T-helper 2 cell (primary cell): ENCODE data around the gene F7.
"Not testable (repeated sequence)": the region's sequence is repeated elsewhere in the genome, so short reads cannot be mapped to it uniquely, and the experiment has no call there.

Source experiments
- DNase-seq, 5 experiments: peaks; one replicate each; pipeline versions ENCODE4 v3.0.0 to v3.0.0-alpha.2; 2012 to 2022
- total RNA-seq, 2 donors: gene quantifications; one replicate each; lab custom pipeline; 2026; lab: John Stamatoyannopoulos, UW

F7 gene
- total RNA-seq = 0 reads per million in 2 donors

GRCh38 chr13:113105032-113105920 is at the start of gene F7:
Gene F7, plus strand, starts transcription at chr13:113105791. Its CDS starts 51 bp downstream, at chr13:113105842.
- DNase-seq = no peak

GRCh38 chr13:113057084-113057483 is 48.5 kb upstream of the F7 start:
- DNase-seq = no peak

GRCh38 chr13:113057559-113057958 is 48.0 kb upstream of the F7 start:
- DNase-seq = not testable (repeated sequence)

- DNase-seq = peak in 1 of 5 experiments; percentile 9
These were observed 47.2 kb upstream of the F7 start for GRCh38 chr13:113058129-113058987.

- peak in 1 of 5 experiments; percentile 4 for DNase-seq
These were observed 46.4 kb upstream of the F7 start for GRCh38 chr13:113058988-113059850.

GRCh38 chr13:113059891-113060290 is 45.7 kb upstream of the F7 start:
- no peak for DNase-seq

GRCh38 chr13:113060557-113061270 is 44.9 kb upstream of the F7 start:
- no peak for DNase-seq

- no peak for DNase-seq
These were observed 44.3 kb upstream of the F7 start for GRCh38 chr13:113061271-113061625.

GRCh38 chr13:113061796-113062425 is 43.7 kb upstream of the F7 start:
- no peak for DNase-seq

GRCh38 chr13:113062691-113063090 is 42.9 kb upstream of the F7 start:
- no peak for DNase-seq

GRCh38 chr13:113063091-113063491 is 42.5 kb upstream of the F7 start:
- DNase-seq = no peak

- DNase-seq = no peak
These were observed 41.5 kb upstream of the F7 start for GRCh38 chr13:113064000-113064533.

GRCh38 chr13:113064534-113065405 is 40.8 kb upstream of the F7 start:
- no peak for DNase-seq

- DNase-seq = no peak
These were observed 40.0 kb upstream of the F7 start for GRCh38 chr13:113065406-113066141.

GRCh38 chr13:113066142-113066455 is 39.5 kb upstream of the F7 start:
- DNase-seq = no peak

- DNase-seq = no peak
These were observed 38.8 kb upstream of the F7 start for GRCh38 chr13:113066746-113067145.

GRCh38 chr13:113069861-113070805 is 35.5 kb upstream of the F7 start:
- no peak for DNase-seq

- no peak for DNase-seq
These were observed 34.7 kb upstream of the F7 start for GRCh38 chr13:113070855-113071254.
